Glutamatergic neuron (in vitro differentiated cells): ENCODE results near the gene SLC7A7. TPM values are rescaled to one million over a fixed set of nuclear protein-coding genes. Genes with fewer than 3 reads are reported as not detected.
"Not testable (repeated sequence)": the region's sequence is repeated elsewhere in the genome, so short reads cannot be mapped to it uniquely, and the experiment has no call there.

ENCODE experiments used
- DNase-seq: peaks from one replicate; pipeline ENCODE4 v3.0.0; 2022
- H3K27ac Mint-ChIP-seq: one replicate; pipeline ENCODE4 v1.8.0; 2020; ENCODE audit warnings: mild to moderate bottlenecking, mixed read lengths, inconsistent platforms; ENCODE audit not compliant: unreplicated experiment
- H3K27me3 Mint-ChIP-seq: one replicate; pipeline ENCODE4 v1.8.0; 2020; ENCODE audit warnings: mild to moderate bottlenecking, moderate library complexity, mixed read lengths, inconsistent platforms; ENCODE audit not compliant: unreplicated experiment
- H3K36me3 Mint-ChIP-seq: one replicate; pipeline ENCODE4 v1.8.0; 2020; ENCODE audit warnings: mild to moderate bottlenecking, mixed read lengths, inconsistent platforms; ENCODE audit not compliant: unreplicated experiment
- H3K4me1 Mint-ChIP-seq: one replicate; pipeline ENCODE4 v1.8.0; 2020; ENCODE audit warnings: mild to moderate bottlenecking, low read depth, mixed read lengths, inconsistent platforms; ENCODE audit not compliant: unreplicated experiment
- H3K4me3 Mint-ChIP-seq: one replicate; pipeline ENCODE4 v1.8.0; 2020; ENCODE audit warnings: mild to moderate bottlenecking, mixed read lengths, inconsistent platforms; ENCODE audit not compliant: unreplicated experiment
- H3K9me3 Mint-ChIP-seq: one replicate; pipeline ENCODE4 v1.8.0; 2020; ENCODE audit warnings: mild to moderate bottlenecking, moderate library complexity, mixed read lengths, inconsistent platforms; ENCODE audit not compliant: unreplicated experiment
- total RNA-seq: library from RNA; stranded (reverse); fragmentation: NEBNext Ultra II Directional; extraction: Animal tissue kit (Norgen Biotek cat#: 25700); gene quantifications from one replicate; pipeline ENCODE4 v1.2.1, GENCODE V29; 2021; ENCODE audit not compliant: unreplicated experiment
- TF ChIP-seq, protein P1 (sequence below): fragments of 200-600 bp; sonication (generic); IDR thresholded peaks from one replicate; pipeline ENCODE4 v1.5.0; 2021; ENCODE audit not compliant: partially characterized antibody, unreplicated experiment

Gene SLC7A7
- total RNA-seq, 1 donor from 2014 or later: 1.7 TPM

DNA sequence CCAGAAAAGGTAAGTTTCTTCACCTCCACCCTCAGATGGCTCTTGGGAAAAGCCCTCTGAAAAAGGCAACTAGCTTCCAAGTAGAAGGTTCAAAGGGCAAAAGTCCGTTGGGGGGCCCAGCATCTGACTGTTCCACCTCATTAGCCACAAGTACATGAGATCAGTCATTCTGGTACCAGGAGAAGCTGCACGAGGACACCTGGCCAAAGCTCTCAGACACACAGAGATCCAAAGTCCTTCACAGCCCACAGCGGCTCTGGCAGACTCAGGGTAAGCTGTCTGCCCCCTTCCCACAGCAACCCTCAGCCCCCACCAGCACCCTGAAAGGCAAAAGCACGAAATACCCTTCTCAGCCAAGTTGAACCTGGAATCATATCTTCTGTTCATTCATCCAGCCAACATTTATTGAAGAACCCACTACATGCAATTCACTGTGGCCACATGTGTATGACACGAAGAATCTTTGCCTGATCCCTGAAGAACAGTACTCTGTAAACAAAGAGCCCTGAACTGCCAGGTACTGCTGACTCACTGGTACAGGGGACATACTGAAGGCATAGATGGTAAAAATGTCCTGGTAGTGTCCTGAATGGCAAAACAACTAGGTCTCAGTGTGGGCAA, 19.0 kb downstream of the SLC7A7 start:
- Mint-ChIP-seq H3K27ac (no peak overlapping the region), H3K4me1 (no peaks in the 10 kb centered on the region), H3K27me3 (peaks cover 7% of the 10 kb centered on the region), H3K4me3 (no peak overlapping the region), H3K36me3 (no peaks in the 10 kb centered on the region), H3K9me3 (peaks cover 3% of the 10 kb centered on the region)
- TF ChIP-seq, protein P1, sequence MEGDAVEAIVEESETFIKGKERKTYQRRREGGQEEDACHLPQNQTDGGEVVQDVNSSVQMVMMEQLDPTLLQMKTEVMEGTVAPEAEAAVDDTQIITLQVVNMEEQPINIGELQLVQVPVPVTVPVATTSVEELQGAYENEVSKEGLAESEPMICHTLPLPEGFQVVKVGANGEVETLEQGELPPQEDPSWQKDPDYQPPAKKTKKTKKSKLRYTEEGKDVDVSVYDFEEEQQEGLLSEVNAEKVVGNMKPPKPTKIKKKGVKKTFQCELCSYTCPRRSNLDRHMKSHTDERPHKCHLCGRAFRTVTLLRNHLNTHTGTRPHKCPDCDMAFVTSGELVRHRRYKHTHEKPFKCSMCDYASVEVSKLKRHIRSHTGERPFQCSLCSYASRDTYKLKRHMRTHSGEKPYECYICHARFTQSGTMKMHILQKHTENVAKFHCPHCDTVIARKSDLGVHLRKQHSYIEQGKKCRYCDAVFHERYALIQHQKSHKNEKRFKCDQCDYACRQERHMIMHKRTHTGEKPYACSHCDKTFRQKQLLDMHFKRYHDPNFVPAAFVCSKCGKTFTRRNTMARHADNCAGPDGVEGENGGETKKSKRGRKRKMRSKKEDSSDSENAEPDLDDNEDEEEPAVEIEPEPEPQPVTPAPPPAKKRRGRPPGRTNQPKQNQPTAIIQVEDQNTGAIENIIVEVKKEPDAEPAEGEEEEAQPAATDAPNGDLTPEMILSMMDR: no peak
- DNase-seq: no peak

- Mint-ChIP-seq H3K9me3 (peaks cover 3% of the 10 kb centered on the region), H3K4me1 (no peaks in the 10 kb centered on the region), H3K27me3 (peaks cover 7% of the 10 kb centered on the region), H3K27ac (no peak overlapping the region), H3K36me3 (no peaks in the 10 kb centered on the region), H3K4me3 (no peak overlapping the region)
- DNase-seq: no peak
- TF ChIP-seq, protein P1: no peak
These were observed 20.7 kb downstream of the SLC7A7 start for GRCh38 chr14:22794551-22794951.

- Mint-ChIP-seq H3K27ac (no peak overlapping the region), H3K36me3 (no peaks in the 10 kb centered on the region), H3K4me3 (no peak overlapping the region), H3K27me3 (peaks cover 7% of the 10 kb centered on the region), H3K9me3 (peaks cover 3% of the 10 kb centered on the region), H3K4me1 (no peaks in the 10 kb centered on the region)
- TF ChIP-seq, protein P1: no peak
- DNase-seq: no peak
These were observed 21.3 kb downstream of the SLC7A7 start for GRCh38 chr14:22793976-22794375.

- not testable (repeated sequence) for DNase-seq, H3K36me3 Mint-ChIP-seq, H3K4me3 Mint-ChIP-seq, H3K27me3 Mint-ChIP-seq, H3K27ac Mint-ChIP-seq, H3K4me1 Mint-ChIP-seq, H3K9me3 Mint-ChIP-seq
These were observed 21.7 kb downstream of the SLC7A7 start for GRCh38 chr14:22793550-22793949.

DNA sequence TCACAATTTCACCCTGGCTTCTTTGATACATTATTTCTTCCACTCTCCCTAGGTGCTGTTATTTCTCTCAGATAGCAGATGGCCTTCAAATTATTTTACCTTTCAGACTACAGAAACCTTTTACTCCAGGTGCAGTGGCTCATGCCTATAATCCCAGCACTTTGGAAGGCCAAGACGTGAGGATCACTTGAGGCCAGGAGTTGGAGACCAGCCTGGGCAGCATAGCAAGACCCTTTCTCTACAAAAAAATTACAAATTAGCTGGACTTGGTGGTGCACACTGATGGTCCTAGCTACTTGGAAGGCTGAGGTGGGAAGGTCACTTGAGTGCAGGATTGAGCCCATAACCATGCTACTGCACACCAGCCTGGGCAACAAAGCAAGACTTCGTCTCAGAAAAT, 23.1 kb downstream of the SLC7A7 start:
- no peaks in the 10 kb centered on the region for H3K36me3 Mint-ChIP-seq

More for the DNA sequence above, 23.1 kb downstream of the SLC7A7 start:
- Mint-ChIP-seq H3K4me3 (no peak overlapping the region), H3K4me1 (no peaks in the 10 kb centered on the region), H3K9me3 (peaks cover 3% of the 10 kb centered on the region), H3K27ac (no peak overlapping the region), H3K27me3 (peaks cover 2% of the 10 kb centered on the region)
- TF ChIP-seq, protein P1: no peak
- no peak for DNase-seq
